ENCODE measurements around the gene SLC17A3.

Gene SLC17A3, protein sequence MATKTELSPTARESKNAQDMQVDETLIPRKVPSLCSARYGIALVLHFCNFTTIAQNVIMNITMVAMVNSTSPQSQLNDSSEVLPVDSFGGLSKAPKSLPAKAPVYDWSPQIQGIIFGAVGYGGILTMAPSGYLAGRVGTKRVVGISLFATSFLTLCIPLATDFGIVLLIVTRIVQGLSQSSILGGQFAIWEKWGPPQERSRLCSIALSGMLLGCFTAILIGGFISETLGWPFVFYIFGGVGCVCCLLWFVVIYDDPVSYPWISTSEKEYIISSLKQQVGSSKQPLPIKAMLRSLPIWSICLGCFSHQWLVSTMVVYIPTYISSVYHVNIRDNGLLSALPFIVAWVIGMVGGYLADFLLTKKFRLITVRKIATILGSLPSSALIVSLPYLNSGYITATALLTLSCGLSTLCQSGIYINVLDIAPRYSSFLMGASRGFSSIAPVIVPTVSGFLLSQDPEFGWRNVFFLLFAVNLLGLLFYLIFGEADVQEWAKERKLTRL

DNA sequence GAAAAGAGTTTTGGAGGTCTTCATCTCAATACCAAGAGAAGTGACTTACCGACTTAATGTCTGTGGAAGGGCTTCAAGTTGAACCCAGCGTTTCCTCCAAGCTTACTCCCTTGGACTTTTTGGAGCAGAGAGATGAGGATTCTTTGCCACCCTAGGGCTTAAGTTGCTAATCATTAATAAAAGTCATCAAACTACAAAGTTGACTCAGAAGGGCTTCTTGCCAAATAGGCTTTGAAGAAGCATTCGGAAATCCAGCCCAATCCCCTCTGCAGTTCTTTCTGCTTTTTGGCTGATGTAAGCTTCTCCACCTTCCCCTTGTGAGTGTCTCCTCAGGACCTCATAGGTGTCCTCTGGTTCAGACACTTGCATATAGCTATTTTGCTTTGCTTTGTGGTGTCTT lies at the start of gene SLC17A3:
SLC17A3 (minus strand) TSS at position 126 of the 400 bp plus-strand sequence. CDS start 5,856 bp downstream, outside the sequence.
- DNase-seq = no peak

DNA sequence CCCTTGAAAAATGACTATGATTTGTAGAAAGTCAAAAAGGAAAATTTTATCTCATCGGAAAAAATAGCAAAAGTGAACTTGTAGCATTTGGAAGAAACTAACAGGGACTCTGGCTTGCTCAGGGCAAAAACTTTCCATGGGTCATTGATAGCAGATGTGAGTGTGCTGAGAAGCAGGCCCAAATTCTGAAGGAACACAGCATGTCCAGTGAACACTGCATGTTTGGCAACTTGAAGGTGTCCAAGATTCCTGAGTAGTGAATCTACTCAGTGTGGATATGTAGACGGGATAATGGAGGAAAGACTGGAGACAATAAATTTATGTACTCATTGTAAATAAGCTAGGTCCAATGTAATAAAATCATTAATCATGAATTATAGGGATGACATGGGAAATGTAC lies 48.3 kb upstream of the SLC17A3 start:
- DNase-seq = no peak

DNA sequence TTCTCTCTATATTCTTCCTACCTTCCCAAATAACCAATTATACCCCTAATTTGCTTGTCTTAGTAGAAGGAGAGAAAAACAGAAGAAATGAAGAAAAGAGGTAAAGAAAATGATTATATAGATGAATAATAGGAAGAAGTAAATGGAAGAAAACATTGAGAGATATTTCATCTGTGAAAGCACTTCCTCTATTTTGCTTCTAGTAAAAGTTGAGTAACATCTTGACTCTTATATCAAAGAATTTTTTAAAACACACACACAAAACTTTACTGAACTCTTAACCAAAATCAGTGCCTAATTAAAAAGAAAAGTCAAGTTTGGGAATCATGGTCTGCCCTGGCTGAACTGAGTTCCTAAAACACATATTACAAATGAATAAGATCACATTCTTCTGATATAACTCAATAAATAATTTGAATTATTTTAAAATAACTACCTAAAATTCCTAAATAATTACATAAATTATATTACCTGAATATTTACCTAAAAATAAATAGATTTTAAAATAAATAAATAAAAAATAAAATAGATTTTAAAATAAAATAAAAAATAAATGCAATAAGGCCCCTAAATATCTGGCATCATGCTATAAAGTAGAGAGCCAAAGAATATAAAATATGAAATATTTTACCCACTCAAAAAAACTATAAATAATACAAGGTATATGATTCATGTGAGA lies 47.6 kb upstream of the SLC17A3 start:
- DNase-seq = no peak

DNA sequence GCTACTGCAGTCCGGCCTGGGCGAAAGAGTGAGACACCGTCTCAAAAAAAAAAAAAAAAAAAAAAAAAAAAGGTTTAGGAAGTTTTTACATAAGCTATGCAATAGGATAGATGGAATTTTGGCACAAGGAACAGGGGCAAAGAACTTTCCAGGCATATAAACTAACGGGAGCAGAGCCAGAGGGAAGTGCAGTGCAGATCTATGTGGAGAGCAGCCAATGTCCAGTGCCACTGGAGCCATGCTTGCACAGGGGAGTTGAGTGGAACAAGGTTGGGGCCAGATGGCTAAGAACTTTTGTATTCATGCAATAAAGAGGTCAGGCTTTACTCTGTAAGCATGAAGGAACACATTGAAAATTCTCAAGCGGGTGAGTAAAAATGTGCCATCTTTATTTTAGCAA lies 45.6 kb upstream of the SLC17A3 start:
- DNase-seq = no peak

DNA sequence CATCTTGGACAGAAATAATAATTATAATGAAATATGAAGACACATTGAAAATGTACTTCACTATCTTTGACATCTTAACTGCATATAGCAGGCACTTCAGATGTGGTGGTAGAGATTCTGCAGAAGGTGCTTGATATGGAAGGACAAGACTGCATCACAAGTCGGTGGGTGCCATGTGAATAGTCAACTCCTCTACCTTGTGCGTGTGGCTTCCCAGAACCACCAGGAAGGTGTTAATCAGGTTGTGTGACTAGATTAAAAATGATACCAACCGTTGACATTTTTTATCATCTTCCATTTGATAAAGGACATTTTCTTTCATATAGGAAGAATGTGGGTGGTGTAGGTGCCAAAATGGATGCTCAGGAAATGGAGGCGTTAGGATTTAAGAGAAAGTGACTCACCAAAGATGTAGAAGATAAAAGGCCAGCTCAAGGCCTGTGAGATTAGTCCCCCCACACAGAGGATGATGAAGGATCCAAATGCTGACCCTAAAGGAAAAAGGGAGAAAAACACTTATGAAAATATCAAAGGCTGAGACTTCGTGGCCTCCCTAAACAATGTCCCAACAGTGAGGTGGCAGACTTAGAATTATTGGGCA lies 44.1 kb upstream of the SLC17A3 start:
- DNase-seq = no peak

DNA sequence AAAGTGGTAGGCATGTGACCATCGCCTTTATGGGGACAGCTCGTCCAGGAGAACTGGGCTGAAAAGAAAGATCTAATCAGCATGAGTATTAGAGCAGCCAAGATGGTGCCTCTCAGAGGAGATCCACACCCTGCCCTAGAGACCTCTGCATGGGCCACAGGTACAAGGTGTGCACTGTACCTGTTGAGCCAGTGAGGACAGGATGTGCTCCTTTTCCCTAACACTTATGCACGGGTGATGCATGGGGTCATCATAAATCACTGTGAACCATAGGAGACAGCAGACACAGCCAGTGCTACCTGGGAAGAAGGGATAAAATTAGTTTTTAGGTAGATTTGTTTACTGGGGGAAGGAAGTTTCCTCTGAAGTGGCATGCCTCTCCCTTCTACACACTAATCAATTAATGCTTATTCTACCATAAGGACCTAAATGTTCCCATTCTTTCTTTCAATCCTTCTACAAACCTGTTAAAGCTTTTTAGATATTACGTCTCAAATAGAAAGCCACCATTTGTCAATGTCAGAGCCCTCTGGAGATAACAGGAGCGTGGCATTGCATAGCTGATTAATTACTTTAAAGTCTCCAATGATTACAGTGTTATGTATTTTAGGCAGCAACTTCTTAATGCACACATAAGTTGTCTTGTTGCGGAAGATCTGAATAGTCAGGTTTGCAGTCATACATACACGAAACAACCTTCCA lies 42.9 kb upstream of the SLC17A3 start:
- no peak for DNase-seq

DNA sequence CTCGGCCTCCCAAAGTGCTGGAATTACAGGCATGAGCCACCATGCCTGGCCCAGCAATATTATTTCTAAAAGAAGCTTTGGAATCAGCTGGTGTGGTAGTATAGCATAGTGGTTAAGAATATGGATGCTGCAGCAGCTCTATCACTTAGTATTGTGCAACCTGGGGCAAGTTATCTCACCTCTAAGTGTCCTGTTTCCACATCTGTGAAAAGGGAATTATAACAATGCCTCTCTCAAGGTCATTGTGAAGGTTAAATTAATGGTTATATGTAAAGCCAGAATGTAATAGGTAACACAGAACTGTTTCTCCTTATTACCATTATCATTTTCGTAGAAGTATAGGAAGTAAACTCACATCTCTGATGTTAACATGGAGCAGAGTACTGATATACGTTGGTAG lies 42.3 kb upstream of the SLC17A3 start:
- DNase-seq = no peak

DNA sequence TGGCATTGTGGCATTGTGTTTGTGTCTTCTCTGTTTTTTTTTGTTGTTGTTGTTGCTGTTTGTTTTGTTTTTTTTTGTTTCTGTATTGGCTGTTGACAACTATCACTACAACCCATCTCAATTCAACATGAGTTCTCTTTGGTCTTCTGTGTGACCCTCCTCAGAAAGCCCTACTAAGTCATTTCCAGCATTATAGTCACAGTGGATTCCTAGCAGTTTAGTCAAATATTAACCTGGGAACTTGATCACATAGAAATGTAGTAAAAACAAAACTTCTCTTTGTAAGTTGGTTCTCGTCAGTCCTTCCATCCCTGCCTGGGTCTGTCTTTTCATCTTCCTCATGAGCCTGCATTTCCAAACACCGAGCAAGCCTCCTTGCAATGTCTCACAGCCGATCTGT lies 39.7 kb upstream of the SLC17A3 start:
- no peak for DNase-seq

DNA sequence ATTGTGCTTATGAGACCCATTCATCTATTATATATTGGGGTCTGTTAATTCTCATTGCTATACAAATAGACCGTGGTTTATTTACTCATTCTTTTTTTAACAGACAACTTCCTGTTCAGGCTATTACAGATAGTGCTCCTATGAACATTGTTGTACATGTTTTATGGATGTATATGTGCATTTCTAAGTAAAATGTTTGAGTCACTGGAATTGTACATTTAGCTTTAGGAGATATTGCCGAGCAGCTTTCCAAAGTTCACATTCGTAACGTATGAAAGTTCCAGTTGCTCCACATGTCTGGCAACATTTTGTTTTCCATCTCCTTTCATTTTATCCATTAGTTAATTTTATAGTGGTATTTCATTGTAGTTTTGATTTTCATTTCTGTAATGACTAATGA lies 37.3 kb upstream of the SLC17A3 start:
- DNase-seq = no peak

DNA sequence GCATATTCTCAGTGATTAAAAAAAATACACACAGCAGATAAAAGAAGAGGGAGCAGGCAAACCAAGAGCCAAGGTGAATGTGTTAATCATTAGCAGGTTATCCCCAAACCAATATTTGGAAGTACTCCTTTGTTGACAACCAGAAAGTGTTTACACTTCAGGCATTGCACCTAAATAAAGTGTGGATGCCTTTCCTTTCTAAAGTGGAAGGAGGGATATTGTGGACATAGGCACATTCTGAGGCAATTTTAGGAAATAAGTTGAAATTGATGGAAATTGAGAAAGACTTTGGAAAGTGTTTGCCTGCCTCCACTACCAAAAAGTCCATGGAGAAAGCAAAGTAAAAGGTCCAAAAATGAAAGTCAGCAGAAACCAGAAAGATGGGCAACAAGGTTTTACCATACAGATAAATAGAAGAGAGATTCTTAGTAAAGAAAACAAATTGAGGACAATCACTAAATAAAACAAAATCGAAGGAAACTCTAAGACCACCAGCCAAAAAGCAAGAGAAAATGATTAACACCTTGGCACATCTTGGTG lies 33.5 kb upstream of the SLC17A3 start:
- no peak for DNase-seq

DNA sequence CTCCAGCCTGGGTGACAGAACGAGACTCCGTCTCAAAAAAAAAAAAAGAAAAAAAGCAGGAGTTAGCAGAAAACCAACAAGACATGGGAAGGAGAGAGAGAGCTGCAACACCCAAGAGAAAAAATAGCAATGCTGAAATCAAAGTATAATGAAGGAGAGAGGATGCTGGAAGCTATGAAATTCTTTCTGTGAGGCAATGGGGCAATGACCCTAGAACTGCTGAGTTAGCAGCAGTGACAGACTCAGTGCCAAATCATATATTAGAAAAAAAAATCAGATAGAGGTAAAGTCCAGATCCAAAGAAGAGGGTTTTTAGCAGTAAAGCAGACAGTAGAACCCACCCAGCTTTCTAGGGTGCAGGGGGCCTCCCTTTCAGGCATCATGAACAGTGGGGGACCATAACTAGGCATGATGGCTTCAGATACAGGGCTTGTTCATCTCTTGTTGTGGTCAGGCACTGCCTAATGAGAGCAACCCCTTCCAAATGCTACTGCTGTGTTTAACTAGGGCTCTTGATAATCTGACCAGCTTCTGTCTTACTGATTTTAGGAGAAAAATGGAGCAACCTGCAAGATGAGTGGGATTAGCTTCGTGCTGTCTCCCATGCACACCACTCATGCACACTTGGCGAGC lies 29.5 kb upstream of the SLC17A3 start:
- DNase-seq = no peak

DNA sequence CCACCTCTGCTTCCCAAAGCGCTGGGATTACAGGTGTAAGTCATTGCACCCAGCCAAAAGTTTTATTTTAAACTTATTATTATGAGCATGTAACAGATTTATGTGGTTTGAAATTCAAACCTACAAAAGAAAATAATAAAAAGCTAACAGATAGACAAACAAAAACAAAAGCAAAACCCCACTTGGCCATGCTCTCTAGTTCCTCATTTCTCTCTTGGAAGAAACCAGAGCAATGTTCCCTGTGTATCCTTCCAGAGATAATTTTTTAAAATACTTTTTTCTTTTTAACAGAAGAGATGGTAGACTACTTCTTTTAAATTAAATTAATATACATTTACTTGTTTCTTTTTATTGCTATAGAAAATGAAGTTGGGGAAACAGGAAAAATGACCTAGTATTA lies 28.0 kb upstream of the SLC17A3 start:
- no peak for DNase-seq

DNA sequence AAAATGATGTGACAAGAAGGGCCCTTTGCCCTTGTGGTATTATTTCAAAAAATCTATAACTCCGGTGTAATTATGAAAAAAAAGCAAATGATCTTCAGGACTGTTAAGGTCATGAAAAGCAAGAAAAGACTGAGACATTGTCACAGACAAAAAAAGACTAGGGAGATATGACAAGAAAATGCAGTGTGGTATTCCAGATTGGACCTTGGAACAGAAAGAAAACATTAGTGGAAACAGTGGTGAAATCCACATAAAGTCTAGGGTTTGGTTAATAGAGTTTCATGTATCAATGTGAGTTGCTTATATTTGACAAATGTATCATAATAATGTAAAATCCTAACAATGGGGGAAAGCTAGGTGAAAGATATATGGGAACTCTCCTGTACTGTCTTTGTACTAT lies 26.8 kb upstream of the SLC17A3 start:
- no peak for DNase-seq

DNA sequence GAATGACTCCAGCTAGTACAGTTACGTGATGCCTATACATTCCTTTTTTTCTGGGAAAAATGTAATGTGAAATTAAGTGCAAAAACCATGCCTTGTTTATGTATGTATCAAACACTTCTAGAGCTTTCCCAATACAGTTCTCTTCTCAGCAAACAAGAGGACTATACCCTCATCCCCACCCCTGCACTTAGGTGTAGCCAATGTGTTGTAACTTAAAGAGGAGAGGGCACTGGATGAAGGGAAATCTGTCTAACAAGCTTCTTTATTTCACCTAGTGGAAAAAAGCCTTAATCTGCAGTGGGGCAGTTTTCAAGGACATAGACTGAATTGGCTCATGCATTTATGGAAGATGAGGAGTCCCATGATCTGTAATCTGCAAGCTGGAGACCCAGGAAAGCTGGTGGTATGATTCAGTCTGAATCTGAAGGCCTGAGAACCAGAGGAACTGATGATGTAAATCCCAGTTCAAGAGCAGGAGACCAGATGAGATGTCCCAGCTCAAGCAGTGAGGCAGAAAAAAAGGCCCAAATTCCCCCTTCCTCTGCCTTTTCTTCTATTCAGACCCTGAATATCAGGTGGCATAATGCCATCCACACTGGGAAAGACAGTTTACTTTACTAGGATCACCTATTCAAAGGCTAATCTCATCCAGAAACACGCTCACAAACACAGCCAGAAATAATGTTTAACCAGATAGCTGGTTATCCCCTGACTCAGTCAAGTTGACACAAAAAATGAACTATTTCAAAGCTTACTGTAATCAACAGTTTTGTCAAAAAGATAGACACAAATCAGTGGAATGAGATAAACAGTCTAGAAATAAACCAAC lies 25.8 kb upstream of the SLC17A3 start:
- peak; percentile 0 for DNase-seq

DNA sequence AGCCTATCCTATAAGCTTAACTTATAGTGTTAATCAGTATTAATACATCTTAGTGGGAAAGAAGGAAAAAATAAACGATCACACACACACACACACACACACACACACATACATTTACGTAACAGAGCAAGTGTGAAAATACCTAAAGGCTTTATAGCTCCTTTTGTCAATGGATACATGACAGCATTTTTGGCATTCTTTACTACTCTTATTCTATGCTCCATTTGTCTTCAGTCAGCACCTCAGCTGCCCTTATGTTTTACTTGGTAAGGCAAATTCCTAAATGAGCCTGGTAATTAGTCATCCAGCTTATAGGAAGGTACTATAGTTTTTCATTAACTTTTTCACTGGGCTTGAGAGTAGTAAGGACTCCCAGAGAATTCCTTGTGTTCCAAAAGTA lies 25.1 kb upstream of the SLC17A3 start:
- DNase-seq = no peak

DNA sequence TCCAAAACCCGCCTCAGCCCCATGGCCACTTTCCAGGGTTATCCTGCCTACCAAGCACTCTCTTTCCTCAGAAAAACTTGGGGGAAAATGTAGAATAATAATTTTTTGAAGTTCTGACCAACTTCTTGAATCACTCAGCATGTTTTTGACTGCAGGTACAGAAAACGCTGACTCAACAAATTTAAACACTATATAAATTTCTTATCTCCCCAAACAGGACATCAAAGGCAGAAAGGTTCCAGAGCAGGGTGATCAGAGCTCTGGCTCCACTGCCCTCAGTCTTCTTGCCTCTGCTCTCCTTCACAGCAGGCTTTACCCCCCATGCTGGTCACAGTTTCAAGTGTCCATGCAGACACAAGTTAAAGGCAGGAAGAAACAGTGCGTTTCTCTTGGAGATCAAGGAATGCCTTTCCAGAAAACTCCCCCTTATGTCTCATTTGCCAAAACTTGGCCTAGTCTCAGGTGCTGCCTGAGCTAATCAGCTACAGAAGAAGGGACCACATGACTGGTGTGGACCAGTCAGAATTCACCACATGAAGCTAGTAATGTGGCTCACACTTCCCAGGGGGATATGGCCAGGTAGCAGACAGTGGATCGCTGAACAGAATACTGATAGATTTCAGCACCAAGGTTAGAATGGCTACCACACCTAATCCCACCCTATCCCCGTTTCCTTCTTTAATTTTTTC lies 24.4 kb upstream of the SLC17A3 start:
- DNase-seq = no peak

DNA sequence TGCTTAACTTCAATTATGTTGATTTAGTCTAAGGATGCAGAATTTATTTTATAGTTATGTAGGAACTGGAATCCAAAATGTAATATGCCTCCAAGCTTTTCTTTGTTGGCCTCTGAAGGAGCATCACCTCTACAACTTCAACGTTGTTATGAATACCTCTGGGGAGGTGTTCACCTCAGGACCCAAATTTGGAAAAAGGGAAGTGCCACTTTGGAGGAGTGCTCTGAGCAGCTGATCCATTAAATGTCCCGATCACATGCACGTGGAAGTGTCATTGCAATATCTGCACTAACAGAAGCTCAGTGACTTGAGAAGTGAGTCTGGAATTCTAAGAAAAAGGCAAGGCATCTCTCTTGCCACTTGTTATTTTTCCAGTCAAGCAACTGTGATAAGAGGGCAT lies 22.2 kb upstream of the SLC17A3 start:
- DNase-seq = no peak

DNA sequence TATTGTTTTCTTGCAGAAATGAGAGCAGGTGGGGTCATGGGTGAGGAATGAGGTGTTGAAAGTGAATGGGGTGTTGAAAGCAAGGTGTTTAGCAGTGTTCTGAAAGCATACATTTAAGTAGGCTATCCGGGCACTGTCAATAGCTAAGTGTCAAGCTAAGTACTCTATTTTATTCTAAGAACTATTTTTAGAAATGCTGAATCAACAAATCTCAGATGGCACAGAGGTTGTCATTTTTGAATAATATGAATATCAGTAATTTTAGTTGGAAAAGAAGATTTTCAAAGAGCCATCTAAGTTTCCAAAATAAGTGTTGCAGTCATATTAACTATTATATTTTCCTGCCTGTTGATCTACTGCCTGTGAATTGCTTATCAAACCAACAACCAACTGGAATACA lies 21.7 kb upstream of the SLC17A3 start:
- DNase-seq = no peak

DNA sequence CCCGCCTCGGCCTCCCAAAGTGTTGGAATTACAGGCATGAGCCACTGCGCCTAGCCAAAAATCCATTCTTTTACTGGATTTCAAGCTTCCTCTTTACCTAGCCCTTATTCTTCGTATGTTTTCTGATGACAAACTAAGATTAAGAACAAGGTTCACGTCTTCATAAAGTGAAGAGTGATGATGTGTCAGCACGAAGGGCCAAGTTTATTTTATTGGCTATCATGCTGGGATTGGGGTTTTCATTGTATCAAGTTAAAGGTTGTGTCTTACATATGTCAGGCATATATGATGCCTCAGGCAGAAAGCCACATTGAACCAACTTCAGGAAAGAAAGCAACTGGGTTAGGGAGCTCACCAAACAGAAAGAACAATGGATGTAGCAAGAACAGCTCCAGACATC lies 19.7 kb upstream of the SLC17A3 start:
- DNase-seq = no peak

DNA sequence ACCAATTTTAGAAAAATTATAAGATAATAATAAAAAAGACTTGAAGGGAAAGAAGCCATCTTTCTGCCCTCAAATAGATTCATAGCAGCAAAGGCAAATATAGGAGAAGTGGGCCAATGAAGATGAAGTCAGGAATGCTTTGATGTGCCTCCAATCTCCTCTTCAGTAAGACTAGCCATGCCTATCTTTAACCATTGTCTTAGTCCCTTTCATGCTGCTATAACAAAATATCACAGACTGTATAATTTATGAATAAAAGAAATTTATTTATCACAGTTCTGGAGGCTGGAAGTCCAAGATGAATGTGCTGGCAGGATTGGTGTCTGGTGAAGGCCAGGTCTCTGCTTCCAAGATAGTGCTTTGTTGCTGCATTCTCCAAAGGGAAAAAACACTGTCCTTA lies 18.8 kb upstream of the SLC17A3 start:
- no peak for DNase-seq
